Measurements from ENCODE around the gene ENSA.
"Not testable (repeated sequence)": the region's sequence is repeated elsewhere in the genome, so short reads cannot be mapped to it uniquely, and the experiment has no call there.

ENSA gene

GRCh38 chr1:150580966-150581365 lies 48.4 kb downstream of the ENSA start:
- DNase-seq (ENCODE audit: low read depth in 3 of 3) = not testable (repeated sequence)

GRCh38 chr1:150579945-150580642 lies 49.3 kb downstream of the ENSA start:
- DNase-seq (ENCODE audit: low read depth in 3 of 3) = no peak

GRCh38 chr1:150579110-150579944 lies 50.1 kb downstream of the ENSA start, which contains the start of gene MCL1:
Gene MCL1 (minus strand): TSS chr1:150579610. CDS start chr1:150579530, 80 bp downstream.
- DNase-seq (ENCODE audit: low read depth in 3 of 3) = peak; percentile 70 to 86 (median 79)

- DNase-seq (ENCODE audit: low read depth in 3 of 3) = peak in 1 of 3 donors; percentile 49
These were observed 50.9 kb downstream of the ENSA start for GRCh38 chr1:150578272-150579109.

- no peak for DNase-seq (ENCODE audit: low read depth in 3 of 3)
These were observed 51.7 kb downstream of the ENSA start for GRCh38 chr1:150577557-150578271.

GRCh38 chr1:150576794-150577556 lies 52.4 kb downstream of the ENSA start:
- no peak for DNase-seq (ENCODE audit: low read depth in 3 of 3)

GRCh38 chr1:150576367-150576711 lies 53.1 kb downstream of the ENSA start:
- DNase-seq (ENCODE audit: low read depth in 3 of 3) = no peak

GRCh38 chr1:150575518-150576366 lies 53.7 kb downstream of the ENSA start:
- no peak for DNase-seq (ENCODE audit: low read depth in 3 of 3)

GRCh38 chr1:150575072-150575489 lies 54.3 kb downstream of the ENSA start:
- no peak for DNase-seq (ENCODE audit: low read depth in 3 of 3)

GRCh38 chr1:150574260-150575071 lies 54.9 kb downstream of the ENSA start:
- no peak for DNase-seq (ENCODE audit: low read depth in 3 of 3)

GRCh38 chr1:150573648-150574071 lies 55.8 kb downstream of the ENSA start:
- DNase-seq (ENCODE audit: low read depth in 3 of 3) = not testable (repeated sequence)

GRCh38 chr1:150572918-150573647 lies 56.3 kb downstream of the ENSA start:
- DNase-seq (ENCODE audit: low read depth in 3 of 3) = no peak
